ENCODE data around the gene PACSIN2. TPM values are rescaled to one million over a fixed set of nuclear protein-coding genes. Genes with fewer than 3 reads are reported as not detected.

Gene PACSIN2
- polyA plus RNA-seq, 2 of the 4 experiments (the other 2 are of a cell fraction): 60.3 to 94.0 TPM

DNA sequence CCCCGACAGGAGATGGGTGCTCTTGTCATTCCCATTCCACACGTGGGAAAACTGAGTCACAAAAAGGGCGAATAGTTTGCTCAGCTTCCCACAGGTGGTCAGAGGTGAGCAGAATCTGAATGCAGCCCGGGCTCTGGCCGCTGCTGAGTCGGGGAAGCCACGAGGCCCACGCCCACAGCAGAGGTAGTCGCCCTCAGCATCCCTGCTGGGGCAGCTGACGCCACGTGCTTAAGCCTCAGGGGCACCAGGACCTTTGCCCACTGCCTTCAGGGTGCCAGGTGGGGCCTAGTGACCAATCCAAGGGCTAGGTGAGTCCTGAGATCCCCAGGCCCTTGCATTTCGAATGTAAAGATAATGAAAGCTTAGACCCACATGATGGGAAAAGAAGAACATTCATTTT lies 133.7 kb downstream of the PACSIN2 start:
- 94% methylated on average over 9 of the region's 12 CpGs for WGBS (ENCODE audit: missing lambda C conversion rate)
- no peak for FAIRE-seq
- no peaks in the 10 kb centered on the region for H3K4me1 ChIP-seq
- ChIA-PET CTCF (interaction anchor here (1.2 to 1.3 kb wide), 2 partner anchors 14 to 17 kb away, joined by 3 read pairs; no protein-coding TSS in a partner anchor), POLR2A (no interaction called here)
- no peak overlapping the region for H3K4me3 ChIP-seq
- ATAC-seq: no peak
- TF ChIP-seq EHF (CRISPR knock-in tag; IDR thresholded peaks at IDR 0.05) (no peak), MAZ (IDR thresholded peaks at IDR 0.05; ENCODE audit: borderline replicate concordance, low read depth, low read length) (no peak), POLR2AphosphoS2 (conservative IDR thresholded peaks at IDR 0.05; ENCODE audit: low read length) (no peak), EP300 (IDR thresholded peaks at IDR 0.05) (no peak), ZSCAN20 (CRISPR knock-in tag; IDR thresholded peaks at IDR 0.05) (no peak), HEYL (CRISPR knock-in tag; IDR thresholded peaks at IDR 0.05) (no peak), NR3C1 (IDR thresholded peaks at IDR 0.05) (no peak), HOXB13 (CRISPR knock-in tag; IDR thresholded peaks at IDR 0.05; ENCODE audit: low read depth) (no peak), ZNF302 (CRISPR knock-in tag; IDR thresholded peaks at IDR 0.05) (no peak), RFX5 (IDR thresholded peaks at IDR 0.05) (no peak), RAD21 (conservative IDR thresholded peaks at IDR 0.05 in 1 of 2, IDR thresholded peaks at IDR 0.05 in 1 of 2) (no peak), RCOR1 (IDR thresholded peaks at IDR 0.05; ENCODE audit: low read depth, low read length) (no peak), GATA3 (IDR thresholded peaks at IDR 0.05; ENCODE audit: borderline replicate concordance) (no peak)
- H3K27ac ChIP-seq: no peak overlapping the region
- H3K9me3 ChIP-seq: no peaks in the 10 kb centered on the region
- no peak for DNase-seq (ENCODE audit: low read depth in 1 of 2, low spot score in 1 of 2)
- no peak overlapping the region for H3K4me2 ChIP-seq

DNA sequence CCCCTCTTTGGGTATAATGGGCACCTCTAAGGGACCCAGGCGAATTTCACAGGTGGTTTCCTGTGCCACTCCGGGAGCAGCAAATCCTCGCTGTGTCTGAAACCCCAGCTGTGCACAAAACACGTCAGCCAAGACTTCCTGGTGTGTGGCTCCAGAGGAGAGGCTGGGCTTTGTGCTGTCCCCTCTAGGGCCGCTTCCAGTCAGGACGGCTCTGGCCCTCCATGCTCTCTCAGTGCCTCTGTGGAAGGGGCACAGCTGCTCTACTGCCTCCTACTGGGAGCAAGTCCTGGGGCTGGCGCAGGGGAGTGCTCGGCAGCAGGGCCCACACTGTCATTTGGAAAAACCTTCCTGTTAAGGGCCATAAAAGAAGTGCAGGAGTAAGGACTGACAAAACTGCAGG lies 134.1 kb downstream of the PACSIN2 start:
- no peak overlapping the region for H3K27ac ChIP-seq
- peak; percentile 45 to 56; a peak in 3 of 6 replicates for ATAC-seq
- ChIA-PET POLR2A (no interaction called here), CTCF (no interaction called here)
- 86% methylated on average over 4 of the region's 8 CpGs for WGBS (ENCODE audit: missing lambda C conversion rate)
- FAIRE-seq: no peak
- DNase-seq (ENCODE audit: low read depth in 1 of 2, low spot score in 1 of 2): no peak
- TF ChIP-seq ZSCAN20 (CRISPR knock-in tag; IDR thresholded peaks at IDR 0.05) (no peak), ESRRA (IDR thresholded peaks at IDR 0.05; ENCODE audit: borderline replicate concordance, low read length) (no peak), CHD2 (IDR thresholded peaks at IDR 0.05; ENCODE audit: low read length, partially characterized antibody) (no peak), ZC3H11A (IDR thresholded peaks at IDR 0.05) (no peak), ZNF302 (CRISPR knock-in tag; IDR thresholded peaks at IDR 0.05) (no peak), EHF (CRISPR knock-in tag; IDR thresholded peaks at IDR 0.05) (no peak), HOXB13 (CRISPR knock-in tag; IDR thresholded peaks at IDR 0.05; ENCODE audit: low read depth) (no peak)
- TF ChIP-seq, protein P1, sequence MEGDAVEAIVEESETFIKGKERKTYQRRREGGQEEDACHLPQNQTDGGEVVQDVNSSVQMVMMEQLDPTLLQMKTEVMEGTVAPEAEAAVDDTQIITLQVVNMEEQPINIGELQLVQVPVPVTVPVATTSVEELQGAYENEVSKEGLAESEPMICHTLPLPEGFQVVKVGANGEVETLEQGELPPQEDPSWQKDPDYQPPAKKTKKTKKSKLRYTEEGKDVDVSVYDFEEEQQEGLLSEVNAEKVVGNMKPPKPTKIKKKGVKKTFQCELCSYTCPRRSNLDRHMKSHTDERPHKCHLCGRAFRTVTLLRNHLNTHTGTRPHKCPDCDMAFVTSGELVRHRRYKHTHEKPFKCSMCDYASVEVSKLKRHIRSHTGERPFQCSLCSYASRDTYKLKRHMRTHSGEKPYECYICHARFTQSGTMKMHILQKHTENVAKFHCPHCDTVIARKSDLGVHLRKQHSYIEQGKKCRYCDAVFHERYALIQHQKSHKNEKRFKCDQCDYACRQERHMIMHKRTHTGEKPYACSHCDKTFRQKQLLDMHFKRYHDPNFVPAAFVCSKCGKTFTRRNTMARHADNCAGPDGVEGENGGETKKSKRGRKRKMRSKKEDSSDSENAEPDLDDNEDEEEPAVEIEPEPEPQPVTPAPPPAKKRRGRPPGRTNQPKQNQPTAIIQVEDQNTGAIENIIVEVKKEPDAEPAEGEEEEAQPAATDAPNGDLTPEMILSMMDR (IDR thresholded peaks at IDR 0.05): peak; percentile 17; the same call in 1 of the 3 replicates
- H3K9me3 ChIP-seq: no peaks in the 10 kb centered on the region
- no peaks in the 10 kb centered on the region for H3K4me1 ChIP-seq
- no peak overlapping the region for H3K4me3 ChIP-seq
- H3K4me2 ChIP-seq: no peak overlapping the region

DNA sequence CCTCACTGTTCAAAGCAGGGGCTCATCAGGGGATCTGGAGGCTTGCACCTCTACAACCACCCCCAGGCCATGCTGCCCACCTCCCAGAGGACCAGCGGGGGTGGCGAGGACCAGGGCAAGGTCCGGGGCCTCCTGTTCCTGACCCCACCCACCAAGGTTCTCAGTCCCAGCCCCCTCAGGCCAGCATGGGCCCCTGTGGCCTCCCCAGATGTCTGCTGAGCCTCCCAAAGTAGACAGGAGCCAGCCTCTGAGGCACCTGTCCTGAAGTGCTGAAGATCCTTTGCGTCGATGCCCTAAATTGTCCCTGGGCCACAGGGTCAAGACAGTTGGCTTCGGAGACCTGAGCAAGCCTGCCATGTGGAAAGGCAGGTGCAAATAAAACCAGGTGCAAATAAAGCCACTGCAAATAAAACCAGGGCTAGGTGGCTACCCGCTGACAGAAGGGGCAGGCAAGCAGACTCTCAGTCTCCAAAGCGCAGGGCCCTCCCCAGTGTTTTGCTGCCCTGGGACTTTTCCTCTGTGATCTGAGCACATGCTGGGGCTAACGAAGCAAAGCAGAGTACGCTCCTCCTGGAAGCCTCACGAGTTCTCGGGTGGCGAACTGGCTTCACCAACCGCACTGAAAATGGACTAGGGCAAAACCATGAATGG lies 135.5 kb downstream of the PACSIN2 start:
- Histone ChIP-seq H3K4me1 (no peaks in the 10 kb centered on the region), H3K4me2 (no peak overlapping the region), H3K4me3 (no peak overlapping the region), H3K9me3 (no peaks in the 10 kb centered on the region), H3K27ac (no peak overlapping the region)
- no peak for DNase-seq (ENCODE audit: low read depth in 1 of 2, low spot score in 1 of 2)
- no peak for FAIRE-seq
- CTCF ChIA-PET: no interaction called here
- 98% methylated on average over 7 of the region's 14 CpGs for WGBS (ENCODE audit: missing lambda C conversion rate)
- POLR2A ChIA-PET: no interaction called here
- ATAC-seq: no peak
- TF ChIP-seq ZNF302 (CRISPR knock-in tag; IDR thresholded peaks at IDR 0.05) (no peak), ZSCAN20 (CRISPR knock-in tag; IDR thresholded peaks at IDR 0.05) (no peak), ESRRA (IDR thresholded peaks at IDR 0.05; ENCODE audit: borderline replicate concordance, low read length) (no peak), HOXB13 (CRISPR knock-in tag; IDR thresholded peaks at IDR 0.05; ENCODE audit: low read depth) (no peak), TP53 (CRISPR knock-in tag; IDR thresholded peaks at IDR 0.05) (no peak), POLR2A (IDR thresholded peaks at IDR 0.05; ENCODE audit: low read length) (no peak), CHD2 (IDR thresholded peaks at IDR 0.05; ENCODE audit: low read length, partially characterized antibody) (no peak), HDAC2 (IDR thresholded peaks at IDR 0.05) (no peak), POLR2AphosphoS2 (conservative IDR thresholded peaks at IDR 0.05; ENCODE audit: low read length) (no peak), RFX5 (IDR thresholded peaks at IDR 0.05) (no peak), EHMT2 (IDR thresholded peaks at IDR 0.05; ENCODE audit: low read depth) (no peak), FOSL2 (IDR thresholded peaks at IDR 0.05) (no peak), FOSL2 (CRISPR knock-in tag; IDR thresholded peaks at IDR 0.05) (no peak), MAFK (IDR thresholded peaks at IDR 0.05; ENCODE audit: partially characterized antibody) (no peak), CEBPB (IDR thresholded peaks at IDR 0.05) (no peak)
- TF ChIP-seq, protein P2, sequence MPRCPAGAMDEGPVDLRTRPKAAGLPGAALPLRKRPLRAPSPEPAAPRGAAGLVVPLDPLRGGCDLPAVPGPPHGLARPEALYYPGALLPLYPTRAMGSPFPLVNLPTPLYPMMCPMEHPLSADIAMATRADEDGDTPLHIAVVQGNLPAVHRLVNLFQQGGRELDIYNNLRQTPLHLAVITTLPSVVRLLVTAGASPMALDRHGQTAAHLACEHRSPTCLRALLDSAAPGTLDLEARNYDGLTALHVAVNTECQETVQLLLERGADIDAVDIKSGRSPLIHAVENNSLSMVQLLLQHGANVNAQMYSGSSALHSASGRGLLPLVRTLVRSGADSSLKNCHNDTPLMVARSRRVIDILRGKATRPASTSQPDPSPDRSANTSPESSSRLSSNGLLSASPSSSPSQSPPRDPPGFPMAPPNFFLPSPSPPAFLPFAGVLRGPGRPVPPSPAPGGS (IDR thresholded peaks at IDR 0.05): no peak
- TF ChIP-seq, protein P3, sequence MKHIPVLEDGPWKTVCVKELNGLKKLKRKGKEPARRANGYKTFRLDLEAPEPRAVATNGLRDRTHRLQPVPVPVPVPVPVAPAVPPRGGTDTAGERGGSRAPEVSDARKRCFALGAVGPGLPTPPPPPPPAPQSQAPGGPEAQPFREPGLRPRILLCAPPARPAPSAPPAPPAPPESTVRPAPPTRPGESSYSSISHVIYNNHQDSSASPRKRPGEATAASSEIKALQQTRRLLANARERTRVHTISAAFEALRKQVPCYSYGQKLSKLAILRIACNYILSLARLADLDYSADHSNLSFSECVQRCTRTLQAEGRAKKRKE (CRISPR knock-in tag; IDR thresholded peaks at IDR 0.05; ENCODE audit: low read depth): no peak
- TF ChIP-seq, protein P4, sequence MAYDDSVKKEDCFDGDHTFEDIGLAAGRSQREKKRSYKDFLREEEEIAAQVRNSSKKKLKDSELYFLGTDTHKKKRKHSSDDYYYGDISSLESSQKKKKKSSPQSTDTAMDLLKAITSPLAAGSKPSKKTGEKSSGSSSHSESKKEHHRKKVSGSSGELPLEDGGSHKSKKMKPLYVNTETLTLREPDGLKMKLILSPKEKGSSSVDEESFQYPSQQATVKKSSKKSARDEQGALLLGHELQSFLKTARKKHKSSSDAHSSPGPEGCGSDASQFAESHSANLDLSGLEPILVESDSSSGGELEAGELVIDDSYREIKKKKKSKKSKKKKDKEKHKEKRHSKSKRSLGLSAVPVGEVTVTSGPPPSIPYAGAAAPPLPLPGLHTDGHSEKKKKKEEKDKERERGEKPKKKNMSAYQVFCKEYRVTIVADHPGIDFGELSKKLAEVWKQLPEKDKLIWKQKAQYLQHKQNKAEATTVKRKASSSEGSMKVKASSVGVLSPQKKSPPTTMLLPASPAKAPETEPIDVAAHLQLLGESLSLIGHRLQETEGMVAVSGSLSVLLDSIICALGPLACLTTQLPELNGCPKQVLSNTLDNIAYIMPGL (CRISPR knock-in tag; IDR thresholded peaks at IDR 0.05; ENCODE audit: borderline replicate concordance): no peak
- TF ChIP-seq, protein P5, sequence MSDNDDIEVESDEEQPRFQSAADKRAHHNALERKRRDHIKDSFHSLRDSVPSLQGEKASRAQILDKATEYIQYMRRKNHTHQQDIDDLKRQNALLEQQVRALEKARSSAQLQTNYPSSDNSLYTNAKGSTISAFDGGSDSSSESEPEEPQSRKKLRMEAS (IDR thresholded peaks at IDR 0.05): no peak

All from A549 (cell line).